ENCODE measurements around the gene ZFYVE9.
"Not testable (repeated sequence)": the region's sequence is repeated elsewhere in the genome, so short reads cannot be mapped to it uniquely, and the experiment has no call there.

- TF ChIP-seq HDAC6 (IDR thresholded peaks at IDR 0.05; ENCODE audit: unreplicated experiment); SMAD5 (IDR thresholded peaks at IDR 0.05; ENCODE audit: low read depth); GABPA (IDR thresholded peaks at IDR 0.05; ENCODE audit: low read depth); CTCF (IDR thresholded peaks at IDR 0.05 in 2 of 3, conservative IDR thresholded peaks at IDR 0.05 in 1 of 3; ENCODE audit: control insufficient read depth in 2 of 3, extremely low read depth in 1 of 3, insufficient read depth in 1 of 3, low read depth in 3 of 3, low read length in 3 of 3); ATF7 (IDR thresholded peaks at IDR 0.05; ENCODE audit: low read depth); NR2C2 (IDR thresholded peaks at IDR 0.05; ENCODE audit: borderline replicate concordance, control insufficient read depth, insufficient read length, low read depth): not testable (repeated sequence)
Observed at GRCh38 chr1:52206686-52207085, 64.8 kb downstream of the ZFYVE9 start.

Measured in GM12878 (cell line).